Stimulated activated CD8-positive, alpha-beta memory T cell treated with anti-CD3 and anti-CD28 coated beads, Interleukin-4, amount 100 ng/mL, for 1 hour (primary cell): ENCODE data around the gene PADI1.

Experiments
- DNase-seq, 2 donors: peaks; one replicate each; pipeline ENCODE4 v3.0.0-alpha.2; 2020; ENCODE audit warnings: low read depth in 2 of 2, low spot score in 1 of 2

Gene PADI1

DNA sequence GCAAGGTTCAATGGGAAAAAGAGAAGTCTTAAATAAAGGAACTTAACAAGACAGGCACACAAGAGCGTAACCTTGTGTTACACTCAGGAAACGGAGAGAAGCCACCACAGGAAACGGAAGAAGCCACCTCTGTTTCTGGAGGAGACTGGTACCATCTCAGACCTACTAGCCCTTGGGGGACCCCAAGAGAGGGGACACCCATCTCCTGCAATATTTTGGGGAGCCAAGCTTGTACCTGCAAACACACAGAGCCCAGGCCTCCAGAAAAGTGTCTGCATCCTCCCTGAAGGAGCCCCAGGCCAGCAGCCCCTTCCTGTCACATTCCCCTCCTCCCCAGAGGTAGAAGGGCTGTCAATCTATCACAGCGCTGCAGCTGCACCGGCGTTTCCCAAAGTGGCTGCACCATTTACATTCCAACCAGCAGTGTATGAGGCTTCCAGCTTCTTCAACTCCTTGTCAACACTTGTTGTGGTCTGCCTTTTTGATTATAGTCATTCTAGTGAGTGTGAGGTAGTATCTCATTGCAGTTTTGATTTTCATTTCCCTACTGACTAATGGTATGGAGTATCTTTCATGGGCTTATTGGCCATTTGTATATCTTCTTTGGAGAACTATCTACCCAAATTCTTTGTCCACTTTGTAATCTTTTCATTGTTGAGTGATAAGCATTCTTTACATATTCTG, 23.0 kb upstream of the PADI1 start:
- DNase-seq = no peak

DNA sequence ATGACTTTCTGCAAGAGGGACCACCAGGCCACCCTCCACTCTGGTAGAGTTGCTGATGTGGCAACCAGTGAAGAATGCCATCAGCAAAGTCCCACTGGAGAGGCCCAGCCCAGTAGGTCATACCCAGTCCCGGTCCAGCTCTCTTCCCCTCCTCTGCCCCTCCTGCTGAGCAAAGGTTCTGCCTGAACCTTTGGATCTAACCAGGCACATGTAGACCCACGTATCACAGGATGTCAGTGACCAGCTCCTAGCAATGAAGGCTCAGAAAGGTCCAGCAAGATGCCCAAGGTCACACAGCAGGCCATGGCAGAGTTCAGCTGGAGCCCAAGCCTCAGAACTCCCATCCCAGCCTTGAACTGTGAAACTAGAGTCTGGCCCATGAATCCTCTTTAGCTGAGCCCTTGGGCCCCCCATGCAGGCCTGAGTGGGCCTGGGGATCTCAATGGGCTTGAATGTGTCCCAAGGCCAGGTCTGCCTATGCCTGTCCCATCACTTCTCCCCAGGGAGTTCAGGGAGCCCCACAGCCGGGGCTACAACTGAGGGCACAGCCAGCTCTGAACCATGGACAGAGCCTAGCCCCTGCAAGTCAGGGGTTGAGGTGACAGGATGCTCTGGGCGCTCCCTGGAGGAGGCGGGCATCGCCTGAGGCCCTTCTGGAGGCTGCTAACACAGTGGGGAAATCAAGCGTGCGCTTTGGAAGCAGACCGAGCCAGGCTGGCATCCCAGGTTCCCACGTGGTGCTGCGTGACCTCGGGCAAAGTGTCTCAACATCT, 21.4 kb upstream of the PADI1 start:
- DNase-seq = no peak

DNA sequence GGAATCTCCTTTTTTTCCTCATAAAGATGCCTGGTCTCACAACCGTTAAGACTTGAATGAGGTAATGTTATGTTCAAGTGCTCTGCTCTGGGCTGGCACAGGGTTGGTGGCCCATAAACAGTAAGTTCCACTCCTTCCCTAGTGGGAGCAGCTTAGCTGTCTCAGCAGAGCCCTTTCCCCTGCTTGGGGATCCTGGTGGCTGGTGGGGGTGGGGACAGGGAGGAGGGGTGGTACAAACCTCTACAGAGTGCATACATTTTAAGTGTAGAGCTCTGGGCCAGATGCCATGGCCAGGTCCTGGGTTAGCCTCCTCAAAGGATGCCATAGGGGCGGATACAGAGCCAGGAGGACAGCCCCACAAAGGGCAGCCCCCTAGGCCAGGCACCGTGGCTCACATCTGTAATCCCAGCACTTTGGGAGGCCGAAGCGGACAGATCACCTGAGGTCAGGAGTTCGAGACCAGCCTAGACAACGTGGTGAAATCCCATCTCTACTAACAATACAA, 20.7 kb upstream of the PADI1 start:
- no peak for DNase-seq

DNA sequence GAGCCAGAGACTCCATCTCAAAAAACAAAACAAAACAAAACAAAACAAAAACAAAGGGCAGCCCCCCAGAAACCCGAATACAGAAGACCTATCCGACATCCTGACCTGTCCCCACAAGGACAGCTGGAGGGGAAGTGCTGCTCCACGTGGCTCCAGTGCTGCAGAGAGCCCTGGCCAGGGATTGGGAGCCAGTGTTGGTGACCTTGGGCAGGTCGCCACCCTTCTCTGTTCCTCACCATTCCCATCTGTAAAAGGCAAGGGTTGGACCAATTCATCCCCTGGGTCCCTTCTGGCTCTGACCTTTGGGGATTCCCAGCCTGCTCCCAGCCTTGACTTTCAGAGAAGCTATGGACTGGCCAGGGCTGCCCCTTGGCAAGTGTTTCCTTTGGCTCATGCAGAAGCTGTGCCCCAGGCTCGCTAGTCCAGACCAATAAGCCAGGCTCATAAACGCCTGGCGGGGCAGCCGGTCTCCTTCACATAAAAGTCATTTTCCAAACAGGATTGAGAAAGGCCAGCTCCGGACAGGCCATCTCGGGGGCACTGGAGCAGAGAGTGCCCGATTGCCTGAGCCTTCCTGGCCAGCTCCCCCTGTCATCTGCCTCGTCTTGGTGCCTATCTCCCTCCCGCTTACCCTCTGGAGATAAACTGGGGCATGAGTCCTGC, 20.0 kb upstream of the PADI1 start:
- no peak for DNase-seq

DNA sequence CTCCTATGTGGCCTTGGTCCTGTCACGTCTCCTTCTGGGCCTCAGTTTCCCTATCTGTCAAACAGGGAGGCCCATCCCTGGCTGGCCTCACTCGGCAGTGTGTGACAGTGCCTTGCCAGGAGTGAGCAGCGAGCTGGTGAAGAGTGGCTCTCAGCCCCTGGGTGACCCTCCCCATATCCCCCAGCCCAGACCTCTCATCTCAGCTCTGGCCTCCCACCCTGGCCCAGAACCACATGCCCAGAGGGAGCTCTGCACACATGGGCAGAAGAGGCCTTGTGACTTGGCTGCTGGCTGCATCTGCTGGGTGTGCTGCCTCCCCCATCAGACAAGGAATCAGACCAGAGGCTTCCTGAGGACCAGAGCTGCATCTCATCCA, 19.5 kb upstream of the PADI1 start:
- no peak for DNase-seq

DNA sequence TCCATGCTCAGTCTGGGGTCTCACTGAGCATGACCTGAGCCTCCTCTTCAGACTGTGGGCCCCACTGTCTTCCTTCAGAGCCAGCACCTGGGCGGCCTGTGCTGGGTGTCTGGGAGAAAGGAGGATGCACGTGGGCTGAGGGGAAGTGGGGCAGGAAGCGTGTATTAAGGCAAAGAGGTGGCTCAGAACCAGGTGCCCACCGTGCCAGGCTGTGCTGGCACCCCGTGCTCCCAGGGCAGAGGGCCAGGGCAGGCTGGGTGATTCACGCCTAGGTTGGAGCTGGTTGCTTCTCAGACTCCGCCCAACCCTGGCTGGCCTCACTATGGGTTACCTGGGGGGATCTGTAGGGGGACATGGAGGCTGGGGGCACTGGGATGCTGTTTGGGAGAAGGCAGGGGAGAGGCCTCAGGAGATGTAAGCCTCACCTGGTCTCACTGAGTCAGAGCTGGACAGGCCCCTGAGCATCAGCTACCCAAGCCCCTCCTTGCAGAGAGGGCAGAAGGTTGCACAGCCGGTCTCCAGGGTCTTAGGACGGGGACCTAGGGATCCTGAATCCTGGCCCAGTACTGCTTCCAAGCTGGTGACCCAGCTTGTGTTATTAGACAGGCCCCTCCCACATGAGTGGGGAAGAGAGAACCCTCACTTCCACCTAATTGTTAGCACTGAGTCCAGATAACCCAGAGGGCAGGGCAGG, 18.6 kb upstream of the PADI1 start:
- no peak for DNase-seq

DNA sequence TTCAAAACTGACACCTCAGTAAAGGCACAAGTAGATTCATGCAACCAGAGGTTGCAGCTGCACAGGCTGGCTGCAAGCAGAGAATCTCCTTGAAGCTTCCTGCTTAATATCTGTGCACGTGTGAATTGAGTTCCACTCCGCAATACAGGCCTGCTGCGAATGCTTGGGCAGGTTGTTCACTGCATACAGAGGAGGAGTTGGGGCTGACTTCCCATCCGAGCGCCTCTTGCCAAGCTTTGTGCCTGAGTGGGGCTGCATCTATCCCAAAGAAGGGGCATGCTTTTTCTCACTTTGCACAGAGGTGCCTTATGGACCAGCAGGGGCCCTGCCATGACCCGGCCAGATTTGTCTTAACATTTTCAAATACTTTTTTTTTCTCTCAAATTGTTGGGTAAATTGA, 17.9 kb upstream of the PADI1 start:
- DNase-seq = no peak

DNA sequence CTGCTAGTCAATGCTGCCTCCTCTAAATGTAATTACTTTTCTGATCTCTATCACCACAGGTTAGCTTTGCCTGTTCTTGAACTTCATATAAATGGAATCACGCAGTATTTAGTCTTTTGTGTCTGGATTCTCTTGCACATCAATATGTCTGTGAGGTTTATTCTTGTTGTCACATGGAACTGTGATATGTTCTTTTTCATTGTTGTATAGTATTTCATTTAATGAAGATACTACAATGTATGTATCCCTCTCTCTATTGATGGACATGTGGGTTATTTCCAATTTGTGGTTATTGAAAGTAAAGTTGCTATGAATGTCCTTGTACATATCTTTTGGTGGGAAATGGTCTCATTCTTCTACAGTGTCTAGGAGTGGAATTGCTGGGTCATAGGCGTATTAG, 16.7 kb upstream of the PADI1 start:
- DNase-seq = no peak

DNA sequence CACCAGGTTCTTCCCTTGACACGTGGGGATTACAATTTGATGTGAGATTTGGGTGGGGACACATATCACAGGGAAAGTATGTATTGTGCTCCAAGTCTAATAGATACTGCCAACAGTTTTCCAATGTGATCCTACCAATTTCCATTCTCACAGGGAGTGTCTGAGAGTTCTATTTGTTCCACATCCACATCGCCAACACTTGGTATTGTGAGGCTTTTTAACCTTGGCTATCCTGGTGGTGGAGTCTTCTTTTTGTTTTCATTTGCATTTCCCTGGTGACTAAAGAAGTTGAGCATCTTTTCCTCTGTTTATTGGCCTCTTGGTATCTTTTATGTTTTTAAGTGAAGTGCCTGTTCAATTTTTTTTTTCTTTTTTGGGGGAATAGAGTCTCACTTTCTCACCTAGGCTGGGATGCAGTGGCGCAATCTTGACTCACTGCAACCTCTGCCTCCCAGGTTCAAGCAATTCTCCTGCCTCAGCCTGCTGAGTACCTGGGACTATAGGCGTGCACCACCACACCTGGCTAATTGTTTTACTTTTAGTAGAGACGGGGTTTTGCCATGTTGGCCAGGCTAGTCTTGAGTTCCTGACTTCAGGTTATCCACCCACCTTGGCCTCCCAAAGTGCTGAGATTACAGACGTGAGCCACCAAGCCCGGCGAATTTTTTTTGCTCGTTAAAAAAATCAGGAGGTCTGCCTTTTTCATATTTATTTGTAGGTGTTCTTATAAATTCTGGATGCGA, 15.9 kb upstream of the PADI1 start:
- no peak for DNase-seq

DNA sequence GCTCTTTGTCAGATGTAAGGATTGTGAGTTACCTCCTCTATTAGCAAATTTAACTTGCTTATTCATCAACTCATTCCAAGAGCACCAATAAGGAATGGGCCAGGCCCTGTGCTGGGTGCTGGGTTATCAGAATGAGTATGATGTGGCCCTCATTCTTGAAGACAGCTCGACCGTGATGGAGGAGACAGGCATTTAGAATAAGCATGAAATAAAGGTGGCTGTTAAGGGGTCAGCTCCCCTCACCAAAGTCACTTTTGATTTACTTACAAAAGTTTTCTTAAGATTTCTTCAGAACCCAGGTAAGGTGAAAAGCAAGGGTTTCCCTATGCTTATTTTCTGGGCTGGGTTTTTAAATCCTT, 15.3 kb upstream of the PADI1 start:
- DNase-seq = no peak

DNA sequence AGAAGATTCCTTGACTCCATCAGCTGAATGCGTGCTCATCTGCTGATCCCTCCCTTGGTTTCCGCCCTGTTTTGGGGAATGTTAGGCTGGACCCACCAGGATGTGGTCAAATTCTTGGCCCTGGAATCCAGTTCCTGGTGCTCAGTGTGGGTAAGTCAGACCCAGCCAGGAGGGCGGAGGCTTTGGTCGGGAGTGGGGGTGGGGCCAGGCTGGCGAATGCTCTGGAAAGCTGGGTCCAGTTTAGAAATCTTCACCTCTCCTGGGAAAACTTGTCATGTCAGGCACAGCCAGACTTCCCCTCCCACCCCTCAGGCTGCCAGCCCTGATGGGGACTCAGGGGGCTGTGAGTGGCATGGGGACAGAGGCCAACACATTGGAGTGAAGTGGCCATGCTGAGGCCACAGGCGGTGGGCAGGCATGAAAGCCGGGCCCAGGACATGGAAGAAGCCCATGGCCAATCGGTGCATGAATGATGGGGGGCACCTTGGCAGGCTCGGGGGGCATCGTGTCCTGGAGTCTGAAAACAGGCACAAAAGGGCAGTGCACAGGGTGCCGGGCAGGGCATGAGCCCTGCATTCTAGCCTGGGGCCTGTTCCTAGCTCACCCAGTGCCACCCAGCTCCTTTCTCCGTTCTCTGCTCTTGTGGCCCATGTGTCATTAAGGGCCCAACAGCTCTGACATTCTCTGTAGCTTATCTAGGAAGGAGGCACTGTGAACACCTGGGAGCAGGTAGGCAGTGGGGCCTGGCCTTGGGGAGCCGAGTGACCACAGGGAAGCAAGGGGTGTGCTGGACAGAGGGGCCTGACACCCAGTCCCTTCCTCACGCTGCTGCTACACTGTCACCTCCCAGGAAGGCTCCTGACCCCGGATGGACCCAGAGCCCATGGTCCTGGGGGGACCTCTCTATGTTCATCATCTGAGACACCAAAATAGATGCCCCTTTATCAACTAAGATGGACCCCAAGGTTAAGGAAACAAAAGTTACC, 14.6 kb upstream of the PADI1 start:
- DNase-seq = no peak

DNA sequence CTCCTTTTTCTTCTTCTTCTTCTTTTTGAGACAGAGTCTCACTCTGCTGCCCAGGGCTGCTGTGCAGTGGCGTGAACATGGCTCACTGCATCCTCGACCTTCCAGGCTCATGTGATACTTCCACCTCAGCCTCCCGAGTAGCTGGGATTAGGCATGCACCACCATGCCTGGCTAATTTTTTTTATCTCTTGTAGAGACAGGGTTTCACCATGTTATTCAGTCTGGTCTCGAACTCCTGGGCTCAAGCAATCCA, 13.0 kb upstream of the PADI1 start:
- DNase-seq = no peak

DNA sequence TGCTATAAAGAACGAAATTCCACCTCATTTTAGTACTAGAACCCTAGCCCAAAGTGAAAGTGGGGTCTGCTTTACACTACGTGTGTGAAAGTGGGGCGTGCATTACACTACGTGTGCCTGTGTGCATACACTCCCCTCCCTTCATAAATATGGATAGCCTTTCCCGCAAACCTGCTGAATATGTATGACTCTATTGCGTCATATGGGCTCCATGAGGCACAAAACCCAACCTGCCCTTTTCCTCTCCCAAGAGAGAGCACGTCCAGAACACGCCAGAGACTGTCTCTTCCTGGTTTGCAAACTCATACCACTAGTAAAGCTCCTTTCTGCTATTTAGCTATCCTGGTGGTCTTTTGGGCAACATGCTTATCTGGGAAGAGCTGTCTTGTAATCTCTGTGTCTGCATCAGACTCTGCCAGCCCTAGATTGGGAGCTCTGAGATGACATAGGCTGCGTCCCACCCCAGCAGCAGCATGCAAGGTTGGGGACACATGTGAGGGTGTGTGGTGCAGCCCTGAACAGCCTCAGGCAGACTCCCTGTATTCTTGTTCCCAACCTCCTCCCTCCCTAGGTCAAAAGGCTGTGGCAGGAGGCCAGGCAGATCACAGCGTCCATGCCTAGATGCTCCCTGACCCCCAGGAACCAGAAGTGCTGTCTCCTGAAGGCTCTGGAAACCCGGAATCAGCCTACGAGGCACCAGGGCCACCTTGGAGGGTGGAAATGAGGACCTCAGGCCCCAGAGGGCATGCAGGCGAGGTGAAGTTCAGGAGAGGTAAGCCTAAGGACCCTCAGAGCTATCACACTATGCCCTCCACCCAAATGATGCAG, 12.3 kb upstream of the PADI1 start:
- no peak for DNase-seq

DNA sequence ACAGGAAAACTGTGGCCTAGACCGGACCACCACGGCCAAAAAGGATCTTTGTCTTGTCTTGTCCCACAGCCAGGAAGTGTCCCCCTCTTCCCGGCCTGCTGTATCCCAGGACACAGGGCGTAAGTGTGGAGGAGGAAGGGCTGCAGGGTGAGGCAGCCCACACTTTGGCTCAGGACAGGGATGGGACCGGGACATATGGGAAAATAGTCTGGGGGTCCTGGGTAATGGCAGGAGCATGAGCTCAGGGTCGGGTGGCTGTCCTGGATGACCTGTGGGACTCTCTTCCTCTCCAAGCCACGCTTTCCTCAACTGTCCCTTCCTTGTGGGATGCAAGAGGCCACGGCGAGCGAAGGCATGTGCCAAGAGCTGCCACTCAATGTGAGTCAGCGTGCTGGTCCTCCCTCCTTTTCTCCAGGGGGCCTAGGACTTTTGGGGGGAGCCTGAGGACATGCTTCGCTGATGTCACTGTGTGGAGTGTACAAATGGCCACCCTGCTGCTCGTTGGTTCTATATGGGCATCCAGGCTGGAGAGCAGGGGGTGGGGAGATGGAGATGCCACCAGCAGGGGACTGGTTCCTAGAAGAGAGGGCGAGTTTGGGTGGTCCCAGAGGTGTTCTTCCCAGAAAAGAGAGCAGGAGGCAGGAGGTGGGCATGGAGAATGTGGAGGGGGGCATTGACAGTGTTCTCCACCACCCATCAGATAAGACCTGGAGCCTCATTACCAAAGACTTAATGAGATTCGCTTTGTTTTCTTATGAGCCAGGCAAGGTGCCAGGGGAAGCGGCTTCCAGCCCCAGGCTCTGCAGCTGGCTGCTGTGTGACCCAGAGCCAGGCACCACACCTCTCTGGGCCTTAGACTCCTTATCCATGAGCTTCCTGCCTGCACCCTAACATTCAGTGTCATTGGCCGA, 11.5 kb upstream of the PADI1 start:
- DNase-seq = no peak

DNA sequence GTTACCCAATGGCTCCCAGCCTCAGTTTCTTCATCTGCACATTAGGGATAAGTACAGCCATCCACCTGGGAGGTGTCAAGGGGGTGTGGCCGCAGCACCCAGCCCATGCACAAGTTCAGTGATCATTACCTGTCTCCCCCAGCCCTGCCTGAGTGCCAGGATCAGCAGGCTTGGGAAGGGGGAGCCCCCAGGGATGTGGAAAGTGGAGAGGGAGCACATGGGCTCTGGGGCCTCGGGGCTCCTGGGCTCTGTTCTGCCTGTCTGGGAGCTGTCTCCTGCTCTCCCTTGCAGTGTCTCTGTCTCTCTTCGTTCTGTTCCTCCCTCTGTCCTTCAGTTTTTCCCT, 10.8 kb upstream of the PADI1 start:
- DNase-seq = no peak

DNA sequence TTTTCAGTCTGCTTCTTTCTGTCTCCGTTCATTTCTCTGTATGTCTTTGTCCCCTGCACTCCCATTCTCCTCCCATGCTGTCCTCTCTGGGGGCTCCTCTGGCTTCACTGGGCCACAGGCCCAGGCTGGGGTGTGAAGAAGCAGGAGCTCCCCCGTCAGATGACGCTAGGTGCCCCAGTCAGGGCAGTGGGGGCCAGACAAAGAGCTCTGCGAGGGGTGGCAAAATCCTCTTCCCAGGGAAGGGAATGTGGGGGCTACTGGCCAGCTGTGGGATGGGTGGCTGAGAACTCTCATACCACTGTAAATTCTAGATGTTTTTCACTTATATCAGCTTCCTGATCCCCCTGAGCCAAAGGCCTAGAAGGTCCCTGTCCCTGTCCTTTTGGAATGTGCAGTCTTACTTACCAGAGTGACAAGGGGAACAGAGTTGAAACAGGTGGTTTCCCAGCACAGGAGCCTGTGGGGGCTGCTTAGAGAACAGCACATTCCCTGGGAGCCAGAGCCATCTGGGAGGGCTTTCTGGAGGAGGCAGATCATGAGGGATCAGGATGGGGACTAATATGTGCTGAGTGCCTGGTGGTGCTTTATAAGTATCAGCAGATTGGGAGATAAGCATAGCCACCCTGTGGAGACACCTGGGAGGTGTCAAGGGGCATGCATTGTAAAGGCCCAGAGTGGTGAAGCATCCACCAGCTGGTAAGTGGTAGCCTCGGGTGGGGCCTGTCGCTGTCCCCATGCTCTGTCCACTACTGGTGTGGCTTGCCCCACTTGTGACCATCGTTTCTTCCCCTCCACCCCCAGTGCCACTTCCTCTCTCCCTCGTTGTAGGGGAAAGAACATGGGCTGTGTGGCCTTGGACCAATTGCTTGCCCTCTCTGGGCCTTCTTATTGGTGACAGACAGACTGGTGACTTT, 10.1 kb upstream of the PADI1 start:
- DNase-seq = no peak

DNA sequence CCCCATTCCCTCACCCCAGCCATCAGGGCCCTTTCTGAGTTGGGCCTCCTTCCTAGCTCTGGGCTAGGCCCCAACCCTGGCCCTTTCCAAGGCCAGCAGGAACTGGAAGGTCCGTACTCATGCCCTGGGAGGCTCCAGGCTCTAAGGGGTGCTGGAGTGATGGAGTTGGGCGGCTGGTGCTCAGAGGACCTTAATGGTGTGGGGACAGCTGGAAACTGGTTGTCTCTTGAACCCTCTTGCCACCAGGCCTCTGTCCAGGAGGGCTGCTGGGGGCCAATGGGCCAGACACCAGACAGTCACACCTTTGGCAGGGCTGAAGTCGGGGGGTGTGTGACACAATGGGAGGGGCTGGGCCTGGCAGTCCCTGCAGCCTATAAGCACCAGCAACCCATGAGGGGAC, 9.2 kb upstream of the PADI1 start:
- DNase-seq = no peak
